HL-60 (cell line): ENCODE measurements around the gene PRDM16.

ENCODE experiments used
- DNase-seq, 2 experiments: peaks; one replicate each; pipeline ENCODE4 v3.0.0-alpha.2; 2010 to 2020; ENCODE audit warnings: low read depth in 1 of 2, low spot score in 1 of 2
- H3K27ac ChIP-seq: fragments of 250-450 bp; sonication (Bioruptor Pico); replicated peaks from 2 replicates; pipeline ENCODE4 v1.5.1; 2020; ENCODE audit warnings: mild to moderate bottlenecking, moderate library complexity
- H3K27me3 ChIP-seq: fragments of 250-450 bp; sonication (Bioruptor Pico); 2 replicates; pipeline ENCODE4 v1.5.1; 2021; ENCODE audit warnings: mild to moderate bottlenecking, moderate library complexity; ENCODE audit not compliant: insufficient read depth, poor library complexity, severe bottlenecking
- H3K4me3 ChIP-seq: replicated peaks from 2 replicates; pipeline ENCODE4 v1.5.1; 2011; ENCODE audit warnings: mild to moderate bottlenecking, control low read depth, low read length; ENCODE audit not compliant: insufficient read depth
- CTCF ChIP-seq: IDR thresholded peaks from one replicate; pipeline ENCODE4 v1.5.1; 2011; ENCODE audit warnings: low read length, control low read depth, inconsistent platforms; ENCODE audit not compliant: insufficient read depth
- GABPA ChIP-seq: IDR thresholded peaks from 2 replicates; pipeline ENCODE4 v1.6.1; 2012; ENCODE audit warnings: low read depth
- POLR2AphosphoS5 ChIP-seq: IDR thresholded peaks from 2 replicates; pipeline ENCODE4 v1.6.1; 2012; ENCODE audit warnings: low read depth
- REST ChIP-seq: IDR thresholded peaks from 2 replicates; pipeline ENCODE4 v1.6.1; 2012; ENCODE audit warnings: low read depth; ENCODE audit not compliant: insufficient replicate concordance
- SPI1 ChIP-seq: IDR thresholded peaks from 2 replicates; pipeline ENCODE4 v1.6.1; 2012; ENCODE audit warnings: low read depth, mild to moderate bottlenecking, borderline replicate concordance

Gene PRDM16

GRCh38 chr1:3258386-3259003, 189.5 kb downstream of the PRDM16 start:
- Histone ChIP-seq H3K27ac (no peak overlapping the region), H3K4me3 (no peak overlapping the region), H3K27me3 (no peaks in the 10 kb centered on the region)
- no peak for DNase-seq
- TF ChIP-seq CTCF (no peak), POLR2AphosphoS5 (no peak), GABPA (no peak), SPI1 (no peak), REST (no peak)

GRCh38 chr1:3259020-3259419, 190.0 kb downstream of the PRDM16 start:
- no peak overlapping the region for H3K27ac ChIP-seq
- no peaks in the 10 kb centered on the region for H3K27me3 ChIP-seq
- DNase-seq: no peak
- H3K4me3 ChIP-seq: no peak overlapping the region
- TF ChIP-seq CTCF (no peak), POLR2AphosphoS5 (no peak)

- no peak overlapping the region for H3K27ac ChIP-seq
- no peak for DNase-seq
- H3K4me3 ChIP-seq: no peak overlapping the region
- no peak for TF ChIP-seq REST
- TF ChIP-seq POLR2AphosphoS5: no peak
- no peak for TF ChIP-seq CTCF
- TF ChIP-seq GABPA: no peak
- no peak for TF ChIP-seq SPI1
- H3K27me3 ChIP-seq: no peaks in the 10 kb centered on the region
These were observed 192.3 kb downstream of the PRDM16 start for GRCh38 chr1:3261007-3261968.
